Forelimb muscle (tissue), 1 donor: ENCODE data around the gene ERBB2. TPM values are rescaled to one million over a fixed set of nuclear protein-coding genes. Genes with fewer than 3 reads are reported as not detected.
"Not testable (repeated sequence)": the region's sequence is repeated elsewhere in the genome, so short reads cannot be mapped to it uniquely, and the experiment has no call there.

ENCODE experiments used
- DNase-seq: peaks from one replicate; pipeline ENCODE4 v3.0.0-alpha.2; 2013; ENCODE audit warnings: low read depth
- polyA plus RNA-seq: library from polyadenylated mRNA; unstranded; fragments of 120-200 nt; gene quantifications from one replicate; pipeline ENCODE4 v1.2.1, GENCODE V29; 2013; ENCODE audit not compliant: insufficient read length

ERBB2 gene
- polyA plus RNA-seq, 1 donor = 121 TPM

- no peak for DNase-seq
Measured at GRCh38 chr17:39744836-39745215, 45.0 kb downstream of the ERBB2 start.

GRCh38 chr17:39745335-39746144 lies 45.7 kb downstream of the ERBB2 start:
- DNase-seq = no peak

GRCh38 chr17:39746145-39746461 lies 46.2 kb downstream of the ERBB2 start:
- no peak for DNase-seq

- no peak for DNase-seq
Measured at GRCh38 chr17:39747745-39748144, 47.9 kb downstream of the ERBB2 start.

- DNase-seq = not testable (repeated sequence)
Measured at GRCh38 chr17:39748444-39749034, 48.7 kb downstream of the ERBB2 start.

- DNase-seq = no peak
Measured at GRCh38 chr17:39750131-39751015, 50.5 kb downstream of the ERBB2 start.

GRCh38 chr17:39751016-39751543 lies 51.2 kb downstream of the ERBB2 start:
- no peak for DNase-seq

- DNase-seq = no peak
Measured at GRCh38 chr17:39751637-39752036, 51.8 kb downstream of the ERBB2 start.

GRCh38 chr17:39752241-39752881 lies 52.5 kb downstream of the ERBB2 start:
- no peak for DNase-seq

GRCh38 chr17:39753514-39754160 lies 53.8 kb downstream of the ERBB2 start:
- DNase-seq = no peak

- DNase-seq = peak; percentile 45
Measured at GRCh38 chr17:39754161-39754957, 54.5 kb downstream of the ERBB2 start.

- no peak for DNase-seq
Measured at GRCh38 chr17:39754958-39755553, 55.2 kb downstream of the ERBB2 start.

- no peak for DNase-seq
Measured at GRCh38 chr17:39755554-39756379, 55.9 kb downstream of the ERBB2 start.

- no peak for DNase-seq
Measured at GRCh38 chr17:39756380-39757079, 56.7 kb downstream of the ERBB2 start.

GRCh38 chr17:39757176-39757662 lies 57.4 kb downstream of the ERBB2 start:
- DNase-seq = no peak

- DNase-seq = no peak
Measured at GRCh38 chr17:39757931-39758873, 58.3 kb downstream of the ERBB2 start.

- no peak for DNase-seq
Measured at GRCh38 chr17:39759204-39759603, 59.3 kb downstream of the ERBB2 start.
